Activated CD8-positive, alpha-beta T cell treated with anti-CD3 and anti-CD28 coated beads, Interleukin-2, amount 10 ng/mL, durations not matched to agents 7 days and 5 days (primary cell): ENCODE data around the gene LMO7. TPM values are rescaled to one million over a fixed set of nuclear protein-coding genes. Genes with fewer than 3 reads are reported as not detected.

Experiments used
- ATAC-seq: fragments of 150-1000 bp; cut with Tn5 transposase; one replicate; pipeline ENCODE4 v1.10.0; 2021; ENCODE audit warnings: moderate library complexity
- CTCF ChIA-PET: fragments of 350-600 bp; sonication (Branson Sonifier 250); formaldehyde crosslinking; loops from one replicate; lab custom pipeline; 2021; ENCODE audit warnings: antibody characterized with exemption; lab: Charles Lee
- POLR2A ChIA-PET: fragments of 350-600 bp; sonication (Branson Sonifier 250); formaldehyde crosslinking; loops from one replicate; lab custom pipeline; 2021; ENCODE audit warnings: antibody characterized with exemption; lab: Charles Lee
- DNase-seq: peaks from one replicate; pipeline ENCODE4 v3.0.0-alpha.2; 2020
- H3K27ac Mint-ChIP-seq: one replicate; pipeline ENCODE4 v1.8.0; 2021; ENCODE audit warnings: mild to moderate bottlenecking, mixed read lengths
- H3K27me3 Mint-ChIP-seq: one replicate; pipeline ENCODE4 v1.8.0; 2021; ENCODE audit warnings: low read depth, mixed read lengths
- H3K36me3 Mint-ChIP-seq: one replicate; pipeline ENCODE4 v1.8.0; 2021; ENCODE audit warnings: low read depth, mixed read lengths
- H3K4me1 Mint-ChIP-seq: one replicate; pipeline ENCODE4 v1.8.0; 2021; ENCODE audit warnings: low read depth, mixed read lengths
- H3K4me3 Mint-ChIP-seq: one replicate; pipeline ENCODE4 v1.8.0; 2021; ENCODE audit warnings: mild to moderate bottlenecking, mixed read lengths
- H3K9me3 Mint-ChIP-seq: one replicate; pipeline ENCODE4 v1.8.0; 2022; ENCODE audit warnings: mixed read lengths; ENCODE audit not compliant: insufficient read depth
- total RNA-seq, 2 experiments: library from RNA; stranded (reverse); gene quantifications; one replicate each; pipeline ENCODE4 v1.2.3, GENCODE V29; 2021

Gene LMO7
- total RNA-seq, 2 experiments from 2014 or later: 12.5 to 13.8 TPM

DNA sequence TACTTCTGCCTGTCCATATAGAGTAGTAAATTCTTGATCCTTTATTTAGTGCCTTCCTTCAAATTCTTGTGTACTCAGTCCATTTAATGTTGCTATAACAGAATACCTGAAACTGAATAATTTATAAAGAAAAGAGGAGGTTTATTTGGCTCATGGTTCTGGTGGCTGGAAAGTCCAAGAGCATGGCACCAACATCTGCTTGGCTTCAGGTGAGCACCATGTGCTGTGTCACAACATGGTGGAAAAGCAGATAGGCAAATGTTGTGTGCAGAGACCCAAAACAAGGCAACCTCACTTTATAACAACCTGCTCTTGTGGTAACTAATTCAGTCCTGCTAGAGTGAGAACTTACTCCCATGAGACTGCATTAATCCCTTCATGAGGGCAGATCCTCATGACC lies 195.3 kb downstream of the LMO7 start:
- DNase-seq (no peak), ATAC-seq (no peak)
- Mint-ChIP-seq H3K4me3 (no peak overlapping the region), H3K27ac (no peak overlapping the region), H3K9me3 (peaks cover 4% of the 10 kb centered on the region), H3K27me3 (no peaks in the 10 kb centered on the region), H3K36me3 (peaks cover 4% of the 10 kb centered on the region), H3K4me1 (no peaks in the 10 kb centered on the region)
- CTCF ChIA-PET: interaction anchor here (0.8 to 2.4 kb wide), 2 partner anchors 39 to 135 kb away, joined by 3 to 12 read pairs; no protein-coding TSS in a partner anchor
- POLR2A ChIA-PET: no interaction called here

DNA sequence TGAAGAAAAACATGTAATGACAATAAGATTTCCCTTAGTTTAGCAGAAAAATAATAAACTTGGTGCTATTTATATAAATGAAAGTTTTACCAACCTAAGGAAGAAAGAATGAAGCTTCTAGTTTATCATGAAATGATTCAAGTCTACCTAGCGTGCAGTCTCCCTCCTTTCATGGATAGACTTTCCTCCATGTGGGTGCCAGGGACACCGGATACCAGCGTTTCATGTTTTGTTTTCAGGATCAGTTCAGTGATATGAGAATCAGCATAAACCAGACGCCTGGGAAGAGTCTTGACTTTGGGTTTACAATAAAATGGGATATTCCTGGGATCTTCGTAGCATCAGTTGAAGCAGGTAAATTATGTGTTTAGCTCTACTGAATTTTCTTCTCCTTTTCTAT lies 196.7 kb downstream of the LMO7 start:
- Mint-ChIP-seq H3K4me3 (no peak overlapping the region), H3K36me3 (peaks cover 4% of the 10 kb centered on the region), H3K4me1 (no peaks in the 10 kb centered on the region), H3K27ac (no peak overlapping the region), H3K27me3 (no peaks in the 10 kb centered on the region), H3K9me3 (peaks cover 4% of the 10 kb centered on the region)
- ChIA-PET CTCF (interaction anchor here (1.1 to 2.4 kb wide), 2 partner anchors 9 to 137 kb away, joined by 3 to 12 read pairs; no protein-coding TSS in a partner anchor), POLR2A (no interaction called here)
- ATAC-seq: no peak
- no peak for DNase-seq

DNA sequence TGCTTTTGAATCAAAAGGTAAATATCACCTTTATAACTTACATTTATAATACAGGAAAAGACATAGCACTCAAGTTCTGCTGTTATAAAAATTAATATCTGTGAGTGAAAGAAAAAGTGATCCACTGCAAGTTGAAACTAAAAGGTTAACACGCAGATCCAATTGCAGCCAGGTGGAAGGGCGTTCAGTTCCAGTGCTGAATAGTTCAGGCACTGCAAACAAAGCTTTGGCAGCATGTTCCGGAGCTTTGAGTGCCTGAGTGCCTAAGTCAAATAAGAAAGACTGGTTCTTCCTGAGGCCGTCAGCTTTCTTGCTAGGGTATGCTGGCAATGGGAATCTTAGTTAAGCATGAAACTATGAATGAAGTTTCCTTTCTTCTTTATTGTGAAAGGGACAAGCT lies 200.3 kb downstream of the LMO7 start:
- H3K36me3 Mint-ChIP-seq: peaks cover 7% of the 10 kb centered on the region
- CTCF ChIA-PET: interaction anchor here (0.7 kb wide), 1 partner anchor 77 kb away, joined by 3 read pairs; no protein-coding TSS in a partner anchor
- H3K4me1 Mint-ChIP-seq: peaks cover 2% of the 10 kb centered on the region
- no peak overlapping the region for H3K27ac Mint-ChIP-seq
- H3K9me3 Mint-ChIP-seq: no peaks in the 10 kb centered on the region
- H3K27me3 Mint-ChIP-seq: no peaks in the 10 kb centered on the region
- ATAC-seq: no peak
- POLR2A ChIA-PET: no interaction called here
- H3K4me3 Mint-ChIP-seq: no peak overlapping the region
- no peak for DNase-seq

DNA sequence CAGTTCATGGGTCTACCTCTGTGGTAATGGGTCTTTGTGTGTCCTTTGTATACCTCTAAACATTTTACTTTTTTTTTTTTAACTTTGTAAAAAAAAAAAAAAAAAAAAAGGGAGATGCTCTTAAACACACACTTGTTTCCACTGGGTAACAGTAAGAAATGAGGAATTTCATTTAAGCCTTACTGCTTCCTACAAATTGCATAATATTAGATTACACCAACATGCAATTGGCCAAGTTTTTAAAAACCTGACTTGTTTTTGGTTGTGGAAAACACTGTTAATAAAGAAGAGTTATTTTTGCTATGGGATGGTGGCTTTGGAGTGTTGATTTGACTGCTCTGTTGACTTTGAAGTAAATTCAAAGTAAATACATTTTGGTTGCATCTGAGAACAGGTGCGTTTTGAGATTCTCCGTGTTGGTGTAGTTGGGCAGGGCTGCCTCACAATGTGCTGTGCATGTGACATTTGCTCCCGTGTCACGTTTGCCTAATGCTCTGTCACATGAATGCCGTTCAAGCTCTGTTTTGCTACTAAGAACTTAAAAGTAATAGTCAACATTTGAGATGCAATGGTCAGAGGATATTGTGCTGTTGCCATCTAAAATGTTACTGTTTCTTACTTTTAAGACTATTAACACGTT lies 202.4 kb downstream of the LMO7 start:
- H3K9me3 Mint-ChIP-seq: no peaks in the 10 kb centered on the region
- CTCF ChIA-PET: no interaction called here
- H3K27ac Mint-ChIP-seq: no peak overlapping the region
- H3K27me3 Mint-ChIP-seq: no peaks in the 10 kb centered on the region
- no peak overlapping the region for H3K4me3 Mint-ChIP-seq
- POLR2A ChIA-PET: no interaction called here
- ATAC-seq: no peak
- H3K4me1 Mint-ChIP-seq: peaks cover 9% of the 10 kb centered on the region
- H3K36me3 Mint-ChIP-seq: peaks cover 24% of the 10 kb centered on the region
- no peak for DNase-seq

DNA sequence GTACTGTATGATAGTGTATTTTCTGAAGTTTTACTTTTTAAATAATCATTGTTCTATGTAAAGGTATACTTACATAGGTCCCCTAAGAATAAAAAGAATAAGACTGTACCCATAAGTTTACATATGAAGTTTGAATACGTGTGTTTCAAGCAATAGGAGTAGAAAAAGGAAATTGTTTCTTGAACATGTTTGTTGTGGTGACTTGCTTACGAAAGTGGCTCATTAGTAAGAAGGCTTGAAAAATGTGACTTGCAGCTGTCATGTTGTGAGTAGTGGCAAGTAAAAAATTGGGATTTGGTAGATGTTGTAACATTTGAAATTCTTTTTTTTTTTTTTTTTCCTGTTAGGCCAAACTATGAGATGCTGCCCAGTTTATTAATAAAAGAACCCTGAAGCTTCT lies 203.3 kb downstream of the LMO7 start:
- Mint-ChIP-seq H3K36me3 (peaks cover 24% of the 10 kb centered on the region), H3K27ac (no peak overlapping the region), H3K27me3 (no peaks in the 10 kb centered on the region), H3K4me1 (peaks cover 9% of the 10 kb centered on the region), H3K9me3 (no peaks in the 10 kb centered on the region), H3K4me3 (no peak overlapping the region)
- ChIA-PET POLR2A (no interaction called here), CTCF (interaction anchor here (0.9 to 1.2 kb wide), 3 partner anchors 29 to 79 kb away, joined by 3 to 5 read pairs (median 4); no protein-coding TSS in a partner anchor)
- DNase-seq (no peak), ATAC-seq (no peak)

DNA sequence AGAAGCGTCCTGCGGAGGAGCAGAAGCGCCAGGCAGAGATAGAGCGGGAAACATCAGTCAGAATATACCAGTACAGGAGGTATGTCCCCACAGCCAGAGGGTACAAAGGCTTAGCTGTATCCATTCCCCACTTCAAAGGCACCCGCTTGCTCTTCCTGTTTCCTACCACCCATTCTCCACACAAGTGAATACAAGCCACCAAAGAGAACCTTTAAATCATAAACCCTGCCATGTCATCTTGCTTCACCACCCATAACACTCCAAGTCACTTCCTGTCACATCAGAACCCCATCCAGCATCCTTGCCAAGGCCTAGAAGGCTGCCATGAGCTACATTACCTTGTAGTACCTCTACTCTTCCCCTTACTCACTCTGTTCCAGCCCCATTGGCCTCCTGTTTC lies 205.8 kb downstream of the LMO7 start:
- DNase-seq: no peak
- Mint-ChIP-seq H3K9me3 (no peaks in the 10 kb centered on the region), H3K27ac (peak overlapping the region; percentile 27), H3K4me1 (peaks cover 9% of the 10 kb centered on the region), H3K36me3 (peaks cover 24% of the 10 kb centered on the region), H3K27me3 (no peaks in the 10 kb centered on the region), H3K4me3 (no peak overlapping the region)
- CTCF ChIA-PET: interaction anchor here (1.5 to 2.2 kb wide), 3 partner anchors 10 to 146 kb away, joined by 3 to 9 read pairs (median 6); no protein-coding TSS in a partner anchor
- peak; percentile 61 for ATAC-seq
- POLR2A ChIA-PET: no interaction called here

DNA sequence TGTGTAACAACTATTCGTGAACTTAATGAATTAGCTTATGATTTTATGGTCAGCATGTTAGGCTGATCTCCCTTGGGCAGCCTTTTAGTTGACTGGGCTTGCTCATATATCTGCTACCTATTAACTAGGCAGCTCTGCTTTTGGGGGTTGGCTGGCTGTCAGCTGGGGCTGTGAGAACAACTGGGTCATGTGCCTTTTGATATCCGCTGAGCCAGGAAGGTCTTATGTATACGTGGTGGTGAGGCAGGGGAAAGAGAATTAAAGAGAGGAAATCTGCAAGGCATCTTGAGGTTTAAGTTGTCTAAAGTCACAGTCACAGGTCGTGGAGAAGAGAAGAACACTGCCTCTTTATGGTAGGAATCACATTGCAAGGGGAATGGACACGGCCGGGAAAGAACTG lies 206.9 kb downstream of the LMO7 start:
- no peak overlapping the region for H3K27ac Mint-ChIP-seq

DNA sequence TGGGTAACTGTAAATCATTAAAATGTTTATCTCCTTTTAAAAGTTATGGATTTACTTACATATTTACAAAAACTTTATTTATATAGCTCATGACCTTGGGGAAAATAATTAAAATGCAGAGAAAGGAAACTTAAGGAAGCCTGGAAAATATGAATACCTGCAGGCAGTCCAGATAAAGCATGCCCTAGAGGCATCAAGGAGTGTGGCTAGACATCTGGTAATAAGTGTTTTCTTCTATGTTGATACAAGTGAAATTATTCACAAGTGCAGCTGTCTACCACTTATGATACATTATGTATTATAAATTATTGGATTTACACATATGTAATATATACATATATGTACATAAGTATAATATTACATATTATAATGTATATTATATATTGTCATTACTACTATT lies 207.9 kb downstream of the LMO7 start:
- ATAC-seq (no peak), DNase-seq (no peak)
- Mint-ChIP-seq H3K4me3 (no peak overlapping the region), H3K27ac (no peak overlapping the region), H3K36me3 (peaks cover 24% of the 10 kb centered on the region), H3K9me3 (no peaks in the 10 kb centered on the region), H3K4me1 (peaks cover 9% of the 10 kb centered on the region), H3K27me3 (no peaks in the 10 kb centered on the region)
- CTCF ChIA-PET: interaction anchor here (1.1 to 1.4 kb wide), 2 partner anchors 26 to 148 kb away, joined by 4 to 5 read pairs; no protein-coding TSS in a partner anchor
- POLR2A ChIA-PET: no interaction called here

More for the DNA sequence above, 206.9 kb downstream of the LMO7 start:
- no peak for ATAC-seq
- ChIA-PET CTCF (interaction anchor here (0.6 to 1.4 kb wide), 3 partner anchors 9 to 147 kb away, joined by 3 to 4 read pairs (median 3); no protein-coding TSS in a partner anchor), POLR2A (no interaction called here)
- no peaks in the 10 kb centered on the region for H3K27me3 Mint-ChIP-seq
- peaks cover 9% of the 10 kb centered on the region for H3K4me1 Mint-ChIP-seq
- H3K36me3 Mint-ChIP-seq: peaks cover 24% of the 10 kb centered on the region
- no peaks in the 10 kb centered on the region for H3K9me3 Mint-ChIP-seq
- no peak for DNase-seq
- H3K4me3 Mint-ChIP-seq: no peak overlapping the region

DNA sequence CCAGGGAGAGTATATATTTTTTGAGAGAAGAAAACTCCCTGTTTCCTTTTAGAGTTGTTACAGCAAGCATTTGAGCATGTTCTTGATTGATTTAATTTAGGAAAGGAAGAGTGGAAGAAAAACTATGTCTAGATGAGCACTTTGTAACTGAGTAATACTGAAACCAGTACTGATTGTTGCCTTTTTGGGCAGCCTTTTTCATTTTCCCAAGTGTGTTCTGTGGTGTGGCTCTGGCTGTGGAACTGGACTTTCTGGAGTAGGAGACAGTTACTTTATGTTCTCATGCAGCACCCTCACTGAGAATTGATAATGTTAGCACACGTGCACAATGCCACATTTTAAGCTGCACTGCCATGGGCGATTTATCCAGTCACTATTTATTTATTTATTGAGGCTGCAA lies 211.5 kb downstream of the LMO7 start:
- H3K27me3 Mint-ChIP-seq: no peaks in the 10 kb centered on the region
- H3K36me3 Mint-ChIP-seq: peaks cover 9% of the 10 kb centered on the region
- no peaks in the 10 kb centered on the region for H3K9me3 Mint-ChIP-seq
- H3K4me3 Mint-ChIP-seq: no peak overlapping the region
- H3K27ac Mint-ChIP-seq: no peak overlapping the region
- ChIA-PET CTCF (no interaction called here), POLR2A (no interaction called here)
- no peaks in the 10 kb centered on the region for H3K4me1 Mint-ChIP-seq
- DNase-seq (no peak), ATAC-seq (no peak)

DNA sequence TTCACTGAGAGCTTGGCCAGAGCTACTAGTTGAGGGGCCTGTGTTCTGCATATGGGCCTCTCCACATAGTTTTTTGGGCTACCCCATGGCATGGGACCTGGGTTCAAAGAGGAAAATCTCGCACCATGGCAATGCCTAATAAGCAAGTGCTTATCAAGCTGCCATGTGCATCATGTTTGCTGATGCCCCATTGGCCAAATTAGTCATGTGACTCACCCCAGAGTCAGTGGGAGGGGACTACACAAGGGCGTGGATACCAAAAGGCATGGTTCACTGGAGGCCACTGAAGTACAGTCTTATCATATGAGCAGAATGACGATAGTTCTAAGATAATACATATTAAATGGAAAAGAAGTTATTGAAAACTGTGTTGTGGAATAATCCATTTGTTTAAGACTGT lies 214.8 kb downstream of the LMO7 start:
- no peak for ATAC-seq
- DNase-seq: no peak
- Mint-ChIP-seq H3K27me3 (no peaks in the 10 kb centered on the region), H3K27ac (no peak overlapping the region), H3K9me3 (no peaks in the 10 kb centered on the region), H3K36me3 (peaks cover 2% of the 10 kb centered on the region), H3K4me3 (no peak overlapping the region), H3K4me1 (no peaks in the 10 kb centered on the region)
- CTCF ChIA-PET: interaction anchor here (1.1 kb wide), 1 partner anchor 155 kb away, joined by 3 read pairs; no protein-coding TSS in a partner anchor
- POLR2A ChIA-PET: no interaction called here

DNA sequence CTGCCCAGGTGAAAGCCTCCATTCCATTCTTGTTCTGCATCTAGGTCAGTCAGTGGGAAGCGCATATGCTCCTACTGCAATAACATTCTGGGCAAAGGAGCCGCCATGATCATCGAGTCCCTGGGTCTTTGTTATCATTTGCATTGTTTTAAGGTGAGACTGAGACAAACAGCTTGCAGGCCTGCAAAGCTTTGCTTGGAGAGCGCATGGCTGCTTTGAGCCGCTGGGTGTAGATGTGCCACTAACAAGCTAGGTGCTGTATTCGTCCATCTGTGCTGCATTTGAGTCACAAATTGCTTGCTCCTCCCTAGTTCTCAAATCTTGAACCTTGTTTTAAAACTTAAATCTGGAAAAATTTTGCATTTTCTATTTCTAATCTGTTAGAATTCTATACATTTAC lies 219.1 kb downstream of the LMO7 start:
- Mint-ChIP-seq H3K36me3 (no peaks in the 10 kb centered on the region), H3K9me3 (no peaks in the 10 kb centered on the region), H3K27me3 (no peaks in the 10 kb centered on the region), H3K27ac (no peak overlapping the region), H3K4me1 (no peaks in the 10 kb centered on the region), H3K4me3 (no peak overlapping the region)
- ChIA-PET POLR2A (no interaction called here), CTCF (interaction anchor here (1.1 kb wide), 2 partner anchors 15 to 159 kb away, joined by 3 to 5 read pairs; no protein-coding TSS in a partner anchor)
- DNase-seq (no peak), ATAC-seq (no peak)

DNA sequence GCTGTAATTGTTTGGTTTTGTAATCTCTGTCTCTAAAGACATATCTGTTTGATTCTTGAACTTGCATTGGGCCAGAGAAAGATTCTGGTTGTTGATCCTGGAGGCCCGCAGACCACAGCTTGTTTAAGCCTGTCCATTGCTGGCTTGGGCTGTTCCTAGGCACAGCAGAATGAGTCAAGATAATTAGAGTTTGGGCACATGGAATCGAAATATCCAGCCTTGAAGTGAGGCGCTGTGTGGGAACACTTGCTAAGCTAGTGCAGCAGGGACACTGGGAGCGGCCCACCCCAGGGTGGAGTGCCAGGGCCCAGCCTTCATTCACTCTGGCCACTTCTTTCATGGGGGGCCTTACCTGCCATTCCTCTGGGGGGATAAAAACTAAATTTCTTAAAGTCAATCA lies 219.7 kb downstream of the LMO7 start:
- Mint-ChIP-seq H3K4me1 (no peaks in the 10 kb centered on the region), H3K36me3 (no peaks in the 10 kb centered on the region), H3K9me3 (no peaks in the 10 kb centered on the region), H3K27me3 (no peaks in the 10 kb centered on the region), H3K4me3 (no peak overlapping the region), H3K27ac (no peak overlapping the region)
- no peak for ATAC-seq
- no peak for DNase-seq
- ChIA-PET POLR2A (interaction anchor here (0.8 kb wide), 1 partner anchor 14 kb away, joined by 3 read pairs; no protein-coding TSS in a partner anchor), CTCF (interaction anchor here (1.1 to 1.2 kb wide), 3 partner anchors 14 to 160 kb away, joined by 3 to 6 read pairs (median 5); no protein-coding TSS in a partner anchor)
